H1 (cell line): ENCODE results near the gene HDAC2. TPM values are rescaled to one million over a fixed set of nuclear protein-coding genes. Genes with fewer than 3 reads are reported as not detected.

Experiments used
- CTCF ChIP-seq, 3 experiments: IDR thresholded peaks; 1 replicate in 2 of 3; 2 replicates in 1 of 3; pipeline versions ENCODE4 v1.5.1 to v1.6.1; 2011; ENCODE audit warnings: low read length in 3 of 3, mild to moderate bottlenecking in 3 of 3, inconsistent platforms in 2 of 3, low read depth in 1 of 3, moderate library complexity in 1 of 3; ENCODE audit not compliant: insufficient read depth in 1 of 3; ENCODE audit errors: control extremely low read depth in 1 of 3
- polyA plus RNA-seq, 7 experiments: library from polyadenylated mRNA; depleted of rRNA in 3 of 7; stranded (reverse) in 5 of 7; unstranded in 2 of 7; fragments of >200 nt in 5 of 7; fragments of 200-250 nt in 2 of 7; gene quantifications; 1 replicate in 5 of 7; 2 replicates in 1 of 7; 4 replicates in 1 of 7; pipeline versions ENCODE4 v1.2.1 to v1.2.3, GENCODE V29; 2011 to 2013; ENCODE audit warnings: missing spikeins in 2 of 7, mixed read lengths in 2 of 7
- total RNA-seq: library from RNA; stranded (reverse); fragmentation: NEBNext Ultra II Directional; extraction: Animal tissue kit (Norgen Biotek cat#: 25700); gene quantifications from 2 replicates; pipeline ENCODE4 v1.2.1, GENCODE V29; 2021

Gene HDAC2
- total and polyA plus RNA-seq, 2 of the 8 experiments (the other 6 are each of a cell fraction or from before 2014, with no cell fraction given): 323 to 374 TPM

GRCh38 chr6:113978084-113978675, 7.2 kb upstream of the HDAC2 start (continued):
- TF ChIP-seq CTCF (IDR thresholded peaks at IDR 0.05; ENCODE audit: control extremely low read depth in 1 of 3, insufficient read depth in 1 of 3, low read depth in 1 of 3, low read length in 3 of 3): no peak
- TF ChIP-seq, all 59 proteins: peak for 0
